CD4-positive, alpha-beta T cell treated with Interferon alpha-2 for 1 hour (primary cell): ENCODE results near the gene ZCCHC2.
A peak's percentile ranks its signal among the peaks of the same experiment; 100 is the strongest.

ENCODE experiments used
- DNase-seq, 2 donors: peaks; one replicate each; pipeline ENCODE4 v3.0.0-alpha.2; 2020 to 2022

The ZCCHC2 gene

GRCh38 chr18:62512532-62512931 lies 10.3 kb upstream of the ZCCHC2 start:
- no peak for DNase-seq

GRCh38 chr18:62512996-62513395 lies 9.8 kb upstream of the ZCCHC2 start:
- no peak for DNase-seq

GRCh38 chr18:62514570-62514969 lies 8.3 kb upstream of the ZCCHC2 start:
- no peak for DNase-seq

- no peak for DNase-seq
These were observed 6.6 kb upstream of the ZCCHC2 start for GRCh38 chr18:62516242-62516641.

- DNase-seq = no peak
These were observed 4.1 kb upstream of the ZCCHC2 start for GRCh38 chr18:62518460-62519375.

GRCh38 chr18:62519684-62520083 lies 3.1 kb upstream of the ZCCHC2 start:
- DNase-seq = no peak

GRCh38 chr18:62521082-62521481 lies 1.7 kb upstream of the ZCCHC2 start:
- no peak for DNase-seq

- DNase-seq = no peak
These were observed 1.2 kb upstream of the ZCCHC2 start for GRCh38 chr18:62521593-62521992.

- DNase-seq = no peak
These were observed 684 bp upstream of the ZCCHC2 start for GRCh38 chr18:62522178-62522503.

GRCh38 chr18:62523255-62523588 lies 397 bp downstream of the ZCCHC2 start:
- no peak for DNase-seq

- DNase-seq = peak; percentile 47 to 55
These were observed 1.0 kb downstream of the ZCCHC2 start for GRCh38 chr18:62523631-62524439.

GRCh38 chr18:62524440-62525200 lies 1.8 kb downstream of the ZCCHC2 start:
- peak; percentile 71 to 73 for DNase-seq

- peak in 1 of 2 donors; percentile 33 for DNase-seq
These were observed 2.8 kb downstream of the ZCCHC2 start for GRCh38 chr18:62525608-62526007.

GRCh38 chr18:62526098-62527025 lies 3.5 kb downstream of the ZCCHC2 start:
- DNase-seq = peak; percentile 73 to 82

GRCh38 chr18:62529597-62529996 lies 6.8 kb downstream of the ZCCHC2 start:
- DNase-seq = no peak

GRCh38 chr18:62531078-62531477 lies 8.3 kb downstream of the ZCCHC2 start:
- DNase-seq = no peak

GRCh38 chr18:62531931-62532330 lies 9.1 kb downstream of the ZCCHC2 start:
- DNase-seq = no peak

- no peak for DNase-seq
These were observed 13.2 kb downstream of the ZCCHC2 start for GRCh38 chr18:62536005-62536404.

- no peak for DNase-seq
These were observed 14.4 kb downstream of the ZCCHC2 start for GRCh38 chr18:62537042-62537894.

GRCh38 chr18:62537946-62538345 lies 15.1 kb downstream of the ZCCHC2 start:
- no peak for DNase-seq

GRCh38 chr18:62538881-62539280 lies 16.1 kb downstream of the ZCCHC2 start:
- no peak for DNase-seq
